Activated CD4-positive, alpha-beta T cell treated with anti-CD3 and anti-CD28 coated beads, Interleukin-2, Interleukin-6, amounts not matched to agents 100 ng/mL and 50 ng/mL, durations not matched to agents 16 hours and 8 hours (primary cell): Measurements from ENCODE around the gene SLN.
"Not testable (repeated sequence)": the region's sequence is repeated elsewhere in the genome, so short reads cannot be mapped to it uniquely, and the experiment has no call there.

Experiments used
- DNase-seq: peaks from one replicate; pipeline ENCODE4 v3.0.0-alpha.2; 2020

The SLN gene

GRCh38 chr11:107711861-107712755 is at the start of gene SLN:
Gene SLN (minus strand): TSS chr11:107712056.
- DNase-seq: no peak

- DNase-seq: not testable (repeated sequence)
These were observed 47.0 kb upstream of the SLN start for GRCh38 chr11:107758719-107759355.

- DNase-seq: no peak
These were observed 45.8 kb upstream of the SLN start for GRCh38 chr11:107757661-107758060.

GRCh38 chr11:107756553-107756952 is 44.7 kb upstream of the SLN start:
- no peak for DNase-seq

- DNase-seq: no peak
These were observed 41.3 kb upstream of the SLN start for GRCh38 chr11:107752949-107753822.

- DNase-seq: no peak
These were observed 40.7 kb upstream of the SLN start for GRCh38 chr11:107752508-107752907.

GRCh38 chr11:107751082-107751481 is 39.2 kb upstream of the SLN start:
- no peak for DNase-seq

- DNase-seq: no peak
These were observed 38.5 kb upstream of the SLN start for GRCh38 chr11:107750313-107750712.

GRCh38 chr11:107747622-107748021 is 35.8 kb upstream of the SLN start:
- no peak for DNase-seq

- DNase-seq: no peak
These were observed 32.9 kb upstream of the SLN start for GRCh38 chr11:107744736-107745135.

GRCh38 chr11:107743191-107743590 is 31.3 kb upstream of the SLN start:
- DNase-seq: no peak

- peak; percentile 40 for DNase-seq
These were observed 29.4 kb upstream of the SLN start for GRCh38 chr11:107741044-107741823.

GRCh38 chr11:107740271-107740670 is 28.4 kb upstream of the SLN start:
- DNase-seq: no peak

GRCh38 chr11:107736546-107736945 is 24.7 kb upstream of the SLN start:
- DNase-seq: no peak

GRCh38 chr11:107733518-107733917 is 21.7 kb upstream of the SLN start:
- DNase-seq: no peak

GRCh38 chr11:107732689-107733051 is 20.8 kb upstream of the SLN start:
- DNase-seq: no peak

GRCh38 chr11:107731941-107732688 is 20.3 kb upstream of the SLN start:
- DNase-seq: no peak

- DNase-seq: no peak
These were observed 10.8 kb upstream of the SLN start for GRCh38 chr11:107722662-107723061.

- DNase-seq: no peak
These were observed 9.4 kb upstream of the SLN start for GRCh38 chr11:107721207-107721606.

GRCh38 chr11:107720303-107720774 is 8.5 kb upstream of the SLN start:
- no peak for DNase-seq

- no peak for DNase-seq
These were observed 7.9 kb upstream of the SLN start for GRCh38 chr11:107719557-107720302.
